Measurements from ENCODE around the gene HIC1.

HIC1 gene

DNA sequence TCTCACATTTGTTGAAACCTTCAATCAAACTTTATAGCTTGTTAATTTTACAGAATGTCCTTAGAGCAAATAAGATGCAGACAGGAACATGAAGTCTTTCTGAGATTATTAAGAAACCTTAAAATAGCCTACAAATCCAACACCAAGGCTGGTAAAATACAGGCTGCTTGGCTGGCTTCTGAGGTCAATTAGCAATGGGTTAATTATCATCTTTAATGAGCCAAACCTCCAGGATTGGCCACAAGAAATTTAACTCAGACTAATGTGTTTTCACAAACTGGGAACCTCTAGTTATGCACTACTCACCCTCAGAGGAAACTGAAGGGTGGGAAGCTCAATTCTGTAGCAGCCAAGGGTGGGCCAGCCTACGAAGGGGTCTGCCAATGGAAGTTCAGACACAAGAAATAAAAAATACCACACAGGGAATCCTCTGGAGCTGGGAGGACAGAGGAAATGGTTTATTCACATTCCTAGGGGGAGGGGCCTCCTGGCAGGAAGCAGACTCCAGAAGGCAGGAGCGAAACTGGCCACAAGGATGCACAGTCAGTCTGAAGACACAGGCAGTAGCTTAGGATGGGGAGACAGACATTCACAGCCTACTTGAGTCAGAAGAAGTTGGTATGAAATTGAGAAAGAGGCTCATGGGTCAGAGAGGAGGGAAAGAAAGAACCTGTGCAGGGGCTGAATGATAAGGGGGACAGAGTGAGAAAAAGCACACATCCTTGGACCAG, 36.1 kb downstream of the HIC1 start:
- peaks cover 69% of the 10 kb centered on the region for H3K4me1 ChIP-seq

GRCh38 chr17:2092253-2092652, 37.4 kb downstream of the HIC1 start:
- H3K4me3 ChIP-seq, result no peak overlapping the region
- no peak overlapping the region for H3K4me2 ChIP-seq
- no peak overlapping the region for H3K9ac ChIP-seq
- no peaks in the 10 kb centered on the region for H4K20me1 ChIP-seq
- no peaks in the 10 kb centered on the region for H3K9me3 ChIP-seq
- H3K27ac ChIP-seq, result no peak overlapping the region
- H3K36me3 ChIP-seq, result peaks cover 28% of the 10 kb centered on the region
- H3K27me3 ChIP-seq, result no peaks in the 10 kb centered on the region
- TF ChIP-seq Cebpa-rat (IDR thresholded peaks at IDR 0.05), result no peak
- H3K4me1 ChIP-seq, result peaks cover 60% of the 10 kb centered on the region

More for the DNA sequence above, 36.1 kb downstream of the HIC1 start:
- Histone ChIP-seq H3K9ac (peak overlapping the region; percentile 81), H3K27ac (peak overlapping the region; percentile 91), H3K27me3 (no peaks in the 10 kb centered on the region), H3K4me3 (no peak overlapping the region; the same call in 1 of the 2 replicates), H4K20me1 (no peaks in the 10 kb centered on the region), H3K4me2 (peak overlapping the region; percentile 97), H3K36me3 (peaks cover 28% of the 10 kb centered on the region), H3K9me3 (no peaks in the 10 kb centered on the region)
- no peak for TF ChIP-seq Cebpa-rat (IDR thresholded peaks at IDR 0.05)

GRCh38 chr17:2093349-2093748, 38.4 kb downstream of the HIC1 start:
- no peak overlapping the region for H3K27ac ChIP-seq
- no peak for TF ChIP-seq Cebpa-rat (IDR thresholded peaks at IDR 0.05)
- no peak overlapping the region for H3K4me2 ChIP-seq
- H3K4me3 ChIP-seq, result no peak overlapping the region
- no peaks in the 10 kb centered on the region for H4K20me1 ChIP-seq
- no peaks in the 10 kb centered on the region for H3K9me3 ChIP-seq
- H3K4me1 ChIP-seq, result peaks cover 49% of the 10 kb centered on the region
- no peaks in the 10 kb centered on the region for H3K27me3 ChIP-seq
- H3K36me3 ChIP-seq, result peaks cover 37% of the 10 kb centered on the region
- H3K9ac ChIP-seq, result no peak overlapping the region

GRCh38 chr17:2094891-2095535, 40.1 kb downstream of the HIC1 start:
- Histone ChIP-seq H3K9ac (no peak overlapping the region), H3K4me2 (peak overlapping the region; percentile 43), H3K4me1 (peaks cover 34% of the 10 kb centered on the region), H3K9me3 (no peaks in the 10 kb centered on the region), H4K20me1 (no peaks in the 10 kb centered on the region), H3K27me3 (no peaks in the 10 kb centered on the region), H3K36me3 (peaks cover 44% of the 10 kb centered on the region), H3K27ac (0 out of 2 replicates have a peak overlapping the region, but pooled peaks have one; percentile 24), H3K4me3 (no peak overlapping the region)
- no peak for TF ChIP-seq Cebpa-rat (IDR thresholded peaks at IDR 0.05)

- peaks cover 44% of the 10 kb centered on the region for H3K36me3 ChIP-seq
- H3K4me1 ChIP-seq, result peaks cover 29% of the 10 kb centered on the region
- H4K20me1 ChIP-seq, result no peaks in the 10 kb centered on the region
- TF ChIP-seq Cebpa-rat (IDR thresholded peaks at IDR 0.05), result no peak
- no peak overlapping the region for H3K4me3 ChIP-seq
- H3K9ac ChIP-seq, result no peak overlapping the region
- H3K9me3 ChIP-seq, result no peaks in the 10 kb centered on the region
- no peaks in the 10 kb centered on the region for H3K27me3 ChIP-seq
- peak overlapping the region; percentile 43 for H3K4me2 ChIP-seq
- 0 out of 2 replicates have a peak overlapping the region, but pooled peaks have one; percentile 24 for H3K27ac ChIP-seq
Observed at GRCh38 chr17:2095536-2095910, 40.6 kb downstream of the HIC1 start.

DNA sequence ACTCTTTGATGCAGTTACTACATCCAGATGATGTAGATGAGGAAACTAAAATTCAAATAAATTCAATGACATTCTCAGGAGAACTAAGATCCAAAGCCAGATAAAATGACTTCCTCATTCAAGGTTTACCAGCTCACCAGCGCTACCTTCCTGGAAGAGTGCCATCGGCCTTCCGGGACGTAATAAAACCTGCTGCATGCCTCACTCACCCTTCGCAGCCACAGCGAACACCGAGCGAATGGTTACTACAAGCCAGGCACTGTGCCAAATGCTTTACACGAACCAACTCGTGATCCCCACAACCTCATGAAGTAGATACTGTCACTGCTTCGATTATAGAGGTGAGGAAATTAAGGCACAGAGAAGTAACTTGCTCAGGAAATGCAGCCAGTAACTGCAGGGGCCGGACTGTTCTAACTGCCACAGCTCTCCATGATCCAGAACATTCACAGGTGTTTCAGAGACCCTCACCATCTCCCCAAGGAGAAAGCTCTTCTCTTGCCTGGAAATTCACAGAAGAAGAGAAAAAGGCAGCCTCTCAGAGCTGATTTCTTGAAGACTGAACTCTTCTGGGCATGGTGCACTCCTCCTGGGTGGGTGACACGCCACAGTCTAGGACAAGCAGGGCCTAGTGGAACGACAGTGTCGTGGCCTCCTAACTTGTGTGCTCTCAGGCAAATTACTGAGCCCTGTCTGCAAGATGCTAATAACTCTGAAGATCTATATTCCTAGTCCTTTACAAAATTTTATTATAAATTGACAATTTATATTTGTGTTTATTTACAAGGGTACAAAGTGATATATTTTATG, 46.8 kb downstream of the HIC1 start:
- no peak overlapping the region for H3K9ac ChIP-seq
- no peak for TF ChIP-seq Cebpa-rat (IDR thresholded peaks at IDR 0.05)
- no peak overlapping the region for H3K4me3 ChIP-seq
- H3K9me3 ChIP-seq, result no peaks in the 10 kb centered on the region
- H3K36me3 ChIP-seq, result peaks cover 38% of the 10 kb centered on the region
- H4K20me1 ChIP-seq, result 0 out of 2 replicates have a peak, but pooled peaks cover 6% of the 10 kb centered on the region
- no peaks in the 10 kb centered on the region for H3K27me3 ChIP-seq
- no peak overlapping the region for H3K27ac ChIP-seq
- peak overlapping the region; percentile 45 for H3K4me2 ChIP-seq
- peaks cover 20% of the 10 kb centered on the region for H3K4me1 ChIP-seq

- Histone ChIP-seq H3K9ac (no peak overlapping the region), H3K4me3 (no peak overlapping the region), H3K4me1 (peaks cover 31% of the 10 kb centered on the region), H3K9me3 (no peaks in the 10 kb centered on the region), H3K27me3 (no peaks in the 10 kb centered on the region), H4K20me1 (0 out of 2 replicates have a peak, but pooled peaks cover 6% of the 10 kb centered on the region), H3K27ac (no peak overlapping the region), H3K36me3 (peaks cover 31% of the 10 kb centered on the region), H3K4me2 (no peak overlapping the region)
- TF ChIP-seq Cebpa-rat (IDR thresholded peaks at IDR 0.05), result no peak
Observed at GRCh38 chr17:2102931-2103809, 48.3 kb downstream of the HIC1 start.

- Histone ChIP-seq H3K4me2 (no peak overlapping the region), H3K4me1 (peaks cover 31% of the 10 kb centered on the region), H4K20me1 (0 out of 2 replicates have a peak, but pooled peaks cover 6% of the 10 kb centered on the region), H3K27ac (no peak overlapping the region), H3K9me3 (no peaks in the 10 kb centered on the region), H3K4me3 (no peak overlapping the region), H3K27me3 (no peaks in the 10 kb centered on the region), H3K36me3 (peaks cover 32% of the 10 kb centered on the region), H3K9ac (no peak overlapping the region)
- no peak for TF ChIP-seq Cebpa-rat (IDR thresholded peaks at IDR 0.05)
Observed at GRCh38 chr17:2105663-2106062, 50.8 kb downstream of the HIC1 start.
